ENCODE results near the gene STAC.
A peak's percentile ranks its signal among the peaks of the same experiment; 100 is the strongest.
"Not testable (repeated sequence)": the region's sequence is repeated elsewhere in the genome, so short reads cannot be mapped to it uniquely, and the experiment has no call there.

STAC gene

GRCh38 chr3:36417237-36417636 is 36.9 kb downstream of the STAC start:
- DNase-seq, result no peak

DNA sequence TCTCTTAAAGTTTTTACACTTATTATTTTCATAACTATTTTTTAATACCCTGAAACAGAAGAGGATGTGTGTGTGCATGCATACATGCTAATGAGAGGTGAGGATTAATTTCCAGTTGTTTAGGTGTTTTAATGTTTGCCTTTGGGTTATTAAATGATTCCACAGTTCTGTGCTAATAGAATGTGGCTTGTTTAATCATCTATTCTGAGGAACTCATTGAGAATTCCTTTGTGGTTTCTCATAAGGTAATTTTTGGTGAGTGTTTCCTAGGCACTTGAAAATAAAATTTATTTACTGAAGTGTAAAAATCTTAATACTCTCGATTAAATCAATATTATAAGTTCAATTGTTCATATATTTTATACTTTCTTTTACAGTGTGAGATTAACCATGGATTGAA is 38.0 kb downstream of the STAC start:
- no peak for DNase-seq

- no peak for DNase-seq
Observed at GRCh38 chr3:36428445-36428844, 48.1 kb downstream of the STAC start.

DNA sequence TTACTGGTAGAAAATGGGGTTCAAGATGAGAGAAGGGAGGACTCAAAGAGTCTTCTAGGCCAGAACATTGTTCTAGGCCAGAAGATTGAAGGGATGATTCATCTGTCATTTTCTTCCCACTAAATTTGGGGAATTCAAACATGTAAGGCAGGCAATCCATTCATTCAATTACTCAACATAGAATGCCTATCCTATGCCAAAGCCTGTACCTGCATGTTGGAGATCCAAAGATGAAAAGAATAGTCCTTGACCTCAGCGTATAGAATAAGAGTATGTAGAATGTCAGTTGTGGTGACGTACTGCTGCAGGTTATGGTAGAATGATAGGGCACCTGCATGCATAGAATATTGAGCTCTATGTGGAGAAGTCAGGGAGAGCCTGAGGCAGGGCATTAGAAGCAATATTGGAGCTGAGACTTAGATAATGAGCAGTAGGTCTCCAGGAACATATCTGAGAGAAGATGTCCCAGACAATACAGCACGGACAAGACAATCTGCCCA is 49.7 kb downstream of the STAC start:
- DNase-seq, result no peak

DNA sequence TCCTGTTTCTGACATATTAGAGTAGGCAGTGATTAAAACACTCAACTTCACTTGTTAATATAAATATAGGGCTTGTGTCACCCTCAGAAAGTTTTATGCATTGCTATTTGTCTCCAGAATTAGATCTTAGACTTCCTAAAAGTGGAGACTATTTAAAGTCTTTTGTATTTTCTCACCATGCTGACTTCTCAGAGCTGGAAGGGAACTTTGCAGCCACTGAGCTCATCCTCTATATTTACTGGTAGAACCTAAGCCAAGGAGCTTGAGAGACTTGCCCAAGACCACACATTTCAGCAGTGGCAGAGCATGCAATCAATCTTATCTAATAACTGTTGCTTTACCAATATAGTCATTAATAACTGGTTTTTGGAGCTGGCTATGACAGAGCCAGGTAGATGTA is 53.2 kb downstream of the STAC start:
- DNase-seq, result no peak

- DNase-seq, result no peak
Observed at GRCh38 chr3:36434687-36435426, 54.6 kb downstream of the STAC start.

GRCh38 chr3:36443028-36443686 is 62.9 kb downstream of the STAC start:
- DNase-seq, result no peak

GRCh38 chr3:36444909-36445308 is 64.6 kb downstream of the STAC start:
- no peak for DNase-seq

GRCh38 chr3:36446276-36446675 is 66.0 kb downstream of the STAC start:
- no peak for DNase-seq

GRCh38 chr3:36447061-36447460 is 66.8 kb downstream of the STAC start:
- DNase-seq, result no peak

DNA sequence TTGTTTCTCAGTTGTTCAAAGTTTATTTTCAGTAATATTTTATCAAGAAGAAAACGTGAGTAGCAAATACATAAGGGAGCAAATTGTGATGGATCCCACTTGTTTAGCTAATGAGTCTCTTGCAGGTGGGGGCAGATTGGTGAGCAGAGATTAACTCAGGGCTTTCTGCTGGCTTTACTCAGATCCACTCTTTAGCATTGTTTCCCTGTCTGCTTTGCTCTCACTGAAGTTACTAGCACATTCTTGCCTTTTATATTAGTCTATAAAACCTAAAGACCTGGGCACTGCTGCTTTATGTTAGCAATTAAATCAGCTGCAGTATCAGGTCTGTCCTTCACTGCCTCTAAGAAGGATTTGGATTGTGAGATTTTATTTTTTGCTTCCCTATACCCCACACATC is 71.5 kb downstream of the STAC start:
- DNase-seq, result no peak

DNA sequence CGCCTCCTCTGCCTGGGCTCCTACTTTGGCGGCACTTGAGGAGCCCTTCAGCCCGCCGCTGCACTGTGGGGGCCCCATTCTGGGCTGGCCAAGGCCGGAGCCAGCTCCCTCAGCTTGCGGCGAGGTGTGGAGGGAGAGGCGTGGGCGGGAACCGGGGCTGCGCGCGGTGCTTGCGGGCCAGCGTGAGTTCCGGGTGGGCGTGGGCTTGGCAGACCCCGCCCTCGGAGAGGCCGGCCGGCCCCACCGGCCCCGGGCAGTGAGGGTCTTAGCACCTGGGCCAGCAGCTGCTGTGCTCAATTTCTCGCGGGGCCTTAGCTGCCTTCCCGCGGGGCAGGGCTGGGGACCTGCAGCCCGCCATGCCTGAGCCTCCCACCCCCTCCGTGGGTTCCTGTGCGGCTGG is 72.9 kb downstream of the STAC start:
- DNase-seq, result peak; percentile 10

GRCh38 chr3:36453896-36454295 is 73.6 kb downstream of the STAC start:
- DNase-seq, result peak; percentile 35

- DNase-seq, result no peak
Observed at GRCh38 chr3:36455406-36455805, 75.1 kb downstream of the STAC start.

GRCh38 chr3:36456784-36457183 is 76.5 kb downstream of the STAC start:
- DNase-seq, result no peak

GRCh38 chr3:36457667-36458066 is 77.4 kb downstream of the STAC start:
- no peak for DNase-seq

- DNase-seq, result no peak
Observed at GRCh38 chr3:36459177-36459576, 78.9 kb downstream of the STAC start.

DNA sequence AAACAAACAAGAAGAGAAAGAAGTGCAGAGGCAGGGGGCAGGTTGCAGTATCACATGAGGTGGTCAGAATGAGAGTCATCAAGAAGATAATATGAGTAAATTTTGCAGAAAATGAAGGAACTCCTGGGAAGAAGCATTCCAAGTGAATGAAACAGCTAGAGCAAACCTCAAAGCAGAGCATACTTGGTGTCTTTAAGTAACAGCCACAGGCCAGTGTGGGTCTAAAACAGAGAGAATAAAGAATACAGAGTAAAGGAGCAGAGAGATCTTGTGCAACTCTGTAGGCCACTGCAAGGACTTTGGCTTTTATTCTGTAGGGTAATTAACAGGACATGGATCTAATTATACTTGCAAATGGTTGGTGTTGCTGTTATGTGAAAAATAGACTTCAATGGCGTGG is 81.3 kb downstream of the STAC start:
- no peak for DNase-seq

DNA sequence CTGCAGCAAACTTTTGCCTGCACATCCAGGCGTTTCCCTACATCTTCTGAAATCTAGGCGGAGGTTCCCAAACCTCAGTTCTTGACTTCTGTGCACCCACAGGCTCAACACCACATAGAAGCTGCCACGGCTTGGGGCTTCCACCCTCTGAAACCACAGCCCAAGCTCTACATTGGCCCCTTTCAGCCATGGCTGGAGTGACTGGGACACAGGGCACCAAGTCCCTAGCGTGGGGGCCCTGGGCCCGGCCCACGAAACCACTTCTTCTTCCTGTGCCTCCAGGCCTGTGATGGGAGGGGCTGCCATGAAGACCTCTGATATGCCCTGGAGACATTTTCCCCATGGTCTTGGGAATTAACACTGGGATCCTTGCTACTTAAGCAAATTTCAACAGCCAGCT is 91.7 kb downstream of the STAC start:
- not testable (repeated sequence) for DNase-seq

- no peak for DNase-seq
Observed at GRCh38 chr3:36475558-36475957, 95.3 kb downstream of the STAC start.

DNA sequence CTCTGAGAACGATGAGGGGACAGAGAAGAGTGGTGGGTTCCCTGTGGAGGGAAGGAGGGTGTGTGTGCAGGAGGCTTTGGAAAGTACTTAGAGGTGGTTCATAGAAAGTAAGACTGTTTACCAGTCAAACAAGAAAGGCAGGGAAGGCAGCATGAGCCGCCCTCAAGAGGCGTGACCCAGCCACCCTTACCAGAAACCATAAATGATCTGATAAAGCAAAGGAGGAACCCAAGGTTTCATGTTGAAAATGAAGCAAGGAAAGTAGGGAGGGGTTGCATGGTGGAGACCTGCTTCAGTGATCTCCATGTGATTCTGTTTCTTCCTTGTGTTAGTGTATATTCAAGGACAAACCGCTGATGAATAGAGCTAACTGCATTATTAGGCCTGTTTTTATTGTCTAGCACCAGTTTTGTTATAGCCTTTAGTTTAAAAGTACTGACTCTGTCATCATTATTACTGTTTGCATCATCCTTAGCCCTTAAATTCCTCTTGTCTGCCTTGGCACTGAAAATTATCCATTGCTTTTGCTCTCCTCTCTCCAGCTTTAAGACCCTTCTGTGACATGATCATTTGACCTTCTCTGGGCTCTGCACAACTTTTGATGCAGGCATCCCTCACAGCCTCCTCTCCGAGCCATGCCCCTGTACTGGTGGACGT is 96.1 kb downstream of the STAC start:
- no peak for DNase-seq

- no peak for DNase-seq
Observed at GRCh38 chr3:36477655-36478054, 97.4 kb downstream of the STAC start.

DNA sequence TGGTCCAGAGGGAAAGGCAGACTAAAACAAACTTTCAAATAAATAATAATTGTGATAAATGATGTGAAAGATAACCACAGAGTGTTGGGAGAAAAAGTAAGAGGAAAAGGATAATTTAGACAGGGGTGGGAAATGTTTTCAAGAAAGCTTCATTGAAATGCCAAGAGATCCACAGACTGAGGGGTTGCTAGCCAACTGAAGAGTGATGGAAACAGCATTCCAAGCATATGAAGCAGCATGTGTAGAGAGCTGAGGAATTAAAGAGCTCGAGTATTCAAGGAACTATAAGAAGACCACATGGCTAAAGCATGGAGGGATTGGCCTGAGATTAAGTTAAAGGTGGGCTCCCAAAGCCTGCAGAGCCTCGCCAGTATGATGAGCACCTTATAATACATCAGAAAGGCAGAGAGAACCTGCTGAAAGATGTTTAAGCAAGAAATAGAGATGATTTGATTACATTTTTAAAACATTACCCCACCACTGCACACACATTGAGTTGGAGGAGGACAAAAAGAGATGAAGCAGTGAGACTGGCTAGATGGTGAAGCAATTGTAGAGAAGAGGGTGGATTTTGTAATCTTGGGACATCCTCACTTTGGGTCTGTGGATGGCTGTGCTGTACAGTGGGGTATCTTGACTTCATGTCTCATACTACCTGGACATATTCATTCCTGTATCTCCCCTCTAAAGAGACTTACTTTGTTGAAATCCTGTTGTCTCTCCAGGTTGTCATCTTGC is 100.8 kb downstream of the STAC start:
- DNase-seq, result no peak
